PFSK-1 (cell line): ENCODE data around the gene LRGUK.

Experiments used
- FOXP2 ChIP-seq: optimal IDR thresholded peaks from 2 replicates; pipeline ENCODE3; 2011; ENCODE audit warnings: borderline replicate concordance, control low read depth, inconsistent platforms; ENCODE audit not compliant: insufficient read depth; ENCODE audit errors: extremely low read length, extremely low read depth
- POLR2AphosphoS5 ChIP-seq: IDR thresholded peaks from 2 replicates; pipeline ENCODE4 v1.6.1; 2012; ENCODE audit warnings: low read depth, mild to moderate bottlenecking, control low read depth, low read length, moderate library complexity
- REST ChIP-seq, 2 experiments: IDR thresholded peaks; 2 replicates each; pipeline versions ENCODE4 v1.6.1 to v1.8.0; 2011 to 2012; ENCODE audit warnings: low read depth in 2 of 2, low read length in 2 of 2, control low read depth in 1 of 2, inconsistent platforms in 1 of 2, mild to moderate bottlenecking in 1 of 2, moderate library complexity in 1 of 2; ENCODE audit not compliant: insufficient read depth in 1 of 2
- SIN3A ChIP-seq: IDR thresholded peaks from 2 replicates; pipeline ENCODE4 v1.6.1; 2012; ENCODE audit warnings: mild to moderate bottlenecking, low read length, moderate library complexity, borderline replicate concordance; ENCODE audit not compliant: insufficient read depth
- TAF1 ChIP-seq: IDR thresholded peaks from 2 replicates; pipeline ENCODE4 v1.6.1; 2012; ENCODE audit warnings: low read length, control low read depth, borderline replicate concordance; ENCODE audit not compliant: insufficient read depth

The LRGUK gene

GRCh38 chr7:134184767-134185166 lies 57.6 kb downstream of the LRGUK start:
- TF ChIP-seq POLR2AphosphoS5 (no peak), FOXP2 (no peak), TAF1 (no peak), REST (IDR thresholded peaks at IDR 0.05; ENCODE audit: insufficient read depth in 1 of 2, low read depth in 2 of 2, low read length in 2 of 2) (no peak), SIN3A (no peak)

DNA sequence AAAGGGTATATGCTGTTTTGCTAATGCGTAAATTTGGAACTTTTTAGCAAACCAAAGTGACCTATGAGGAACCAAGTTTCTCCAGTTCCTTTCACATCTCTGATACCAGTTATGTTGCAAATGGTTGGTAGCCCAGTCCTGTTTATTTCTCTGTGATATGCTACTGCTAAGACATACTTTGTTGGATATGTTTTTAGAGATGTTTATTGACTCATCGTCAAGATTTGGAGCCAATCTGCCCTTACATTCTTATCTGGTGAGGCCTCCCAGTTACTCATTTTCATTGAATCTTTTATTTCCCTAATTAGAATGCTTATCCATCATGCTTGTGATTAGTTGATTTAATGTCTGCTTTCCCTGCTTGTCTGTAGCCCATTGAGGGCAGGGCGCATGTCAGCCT lies 58.9 kb downstream of the LRGUK start:
- no peak for TF ChIP-seq POLR2AphosphoS5
- no peak for TF ChIP-seq SIN3A
- no peak for TF ChIP-seq TAF1
- no peak for TF ChIP-seq FOXP2
- TF ChIP-seq REST (IDR thresholded peaks at IDR 0.05; ENCODE audit: insufficient read depth in 1 of 2, low read depth in 2 of 2, low read length in 2 of 2): no peak

DNA sequence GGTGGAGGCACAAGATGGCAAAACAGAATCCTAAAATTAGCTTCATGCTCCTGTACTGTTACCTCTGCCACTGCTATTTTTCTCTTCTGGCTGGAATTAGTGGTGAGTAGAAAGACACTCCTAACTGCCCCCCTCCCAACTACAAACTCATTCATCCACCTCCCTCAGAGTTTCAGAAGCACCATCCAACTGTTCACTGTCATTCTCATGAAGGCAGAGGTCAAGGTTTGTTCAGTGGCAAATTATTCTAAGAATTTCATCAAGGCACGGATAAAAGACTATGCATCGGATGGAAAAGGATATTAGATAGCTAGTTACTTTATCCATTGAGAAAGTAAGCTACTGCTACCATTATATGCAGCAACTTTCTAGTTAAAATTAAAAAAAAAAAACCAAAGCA lies 59.7 kb downstream of the LRGUK start:
- no peak for TF ChIP-seq POLR2AphosphoS5
- no peak for TF ChIP-seq SIN3A
- TF ChIP-seq REST (IDR thresholded peaks at IDR 0.05; ENCODE audit: insufficient read depth in 1 of 2, low read depth in 2 of 2, low read length in 2 of 2): no peak
- no peak for TF ChIP-seq TAF1
- TF ChIP-seq FOXP2: no peak

DNA sequence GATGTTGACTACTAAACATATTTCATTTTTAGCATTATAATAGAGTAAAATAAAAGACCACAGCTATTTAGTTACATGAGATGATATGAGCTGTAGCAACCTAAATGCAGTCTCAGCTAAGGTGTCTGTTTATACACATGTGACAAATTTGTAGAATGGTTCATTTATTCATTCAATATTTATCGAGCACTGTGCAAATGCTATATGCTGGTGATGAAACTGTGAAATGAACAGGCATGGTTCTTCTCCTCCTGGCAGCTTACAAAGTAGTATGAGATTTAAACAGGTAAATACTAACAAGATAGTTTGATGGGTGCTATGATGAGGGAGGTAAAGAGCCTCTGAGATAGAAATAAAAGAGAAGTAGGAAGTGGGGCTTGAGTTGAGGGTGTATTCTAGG lies 60.8 kb downstream of the LRGUK start:
- TF ChIP-seq REST (IDR thresholded peaks at IDR 0.05; ENCODE audit: insufficient read depth in 1 of 2, low read depth in 2 of 2, low read length in 2 of 2) (no peak), FOXP2 (no peak), TAF1 (no peak), POLR2AphosphoS5 (no peak), SIN3A (no peak)

- TF ChIP-seq SIN3A (no peak), REST (IDR thresholded peaks at IDR 0.05; ENCODE audit: insufficient read depth in 1 of 2, low read depth in 2 of 2, low read length in 2 of 2) (no peak)
These were observed 61.2 kb downstream of the LRGUK start for GRCh38 chr7:134188311-134188710.
